ENCODE results near the gene FOXR2. TPM values are rescaled to one million over a fixed set of nuclear protein-coding genes. Genes with fewer than 3 reads are reported as not detected.

Gene FOXR2
- total RNA-seq, 2 experiments from 2014 or later = not detected

- Mint-ChIP-seq H3K36me3 (ENCODE audit: low read depth) (no peaks in the 10 kb centered on the region), H3K4me1 (ENCODE audit: low read depth) (no peaks in the 10 kb centered on the region), H3K27ac (no peak overlapping the region), H3K9me3 (peaks cover 4% of the 10 kb centered on the region), H3K27me3 (no peaks in the 10 kb centered on the region), H3K4me3 (no peak overlapping the region)
- Histone ChIP-seq H3K4me3 (ENCODE audit: low read length) (no peak overlapping the region), H3K4me1 (ENCODE audit: insufficient read depth, low read length) (no peaks in the 10 kb centered on the region), H3K9me3 (ENCODE audit: control insufficient read depth in 1 of 2, insufficient read depth in 1 of 2, low read length in 2 of 2) (no peaks in the 10 kb centered on the region), H3K36me3 (ENCODE audit: insufficient read depth, low read length) (no peaks in the 10 kb centered on the region), H3K27me3 (ENCODE audit: control insufficient read depth in 1 of 2, insufficient read depth in 2 of 2, low read length in 2 of 2) (no peaks in the 10 kb centered on the region), H3K27ac (ENCODE audit: low read depth in 1 of 2, low read length in 2 of 2) (no peak overlapping the region)
- ChIA-PET POLR2A (no interaction called here), CTCF (no interaction called here)
- ATAC-seq (ENCODE audit: poor library complexity) (no peak), DNase-seq (no peak)
- no peak for TF ChIP-seq CTCF (IDR thresholded peaks at IDR 0.05)
- intact Hi-C loops (cut with DNase I, micrococcal nuclease) = no loop called here
Measured at GRCh38 chrX:55593296-55593695, 29.9 kb upstream of the FOXR2 start.

- Mint-ChIP-seq H3K36me3 (ENCODE audit: low read depth) (no peaks in the 10 kb centered on the region), H3K9me3 (peaks cover 4% of the 10 kb centered on the region), H3K4me3 (no peak overlapping the region), H3K4me1 (ENCODE audit: low read depth) (no peaks in the 10 kb centered on the region), H3K27ac (no peak overlapping the region), H3K27me3 (no peaks in the 10 kb centered on the region)
- Histone ChIP-seq H3K27ac (ENCODE audit: low read depth in 1 of 2, low read length in 2 of 2) (no peak overlapping the region), H3K4me3 (ENCODE audit: low read length) (no peak overlapping the region), H3K36me3 (ENCODE audit: insufficient read depth, low read length) (no peaks in the 10 kb centered on the region), H3K4me1 (ENCODE audit: insufficient read depth, low read length) (no peaks in the 10 kb centered on the region), H3K9me3 (ENCODE audit: control insufficient read depth in 1 of 2, insufficient read depth in 1 of 2, low read length in 2 of 2) (no peaks in the 10 kb centered on the region), H3K27me3 (ENCODE audit: control insufficient read depth in 1 of 2, insufficient read depth in 2 of 2, low read length in 2 of 2) (no peaks in the 10 kb centered on the region)
- DNase-seq = no peak
- ChIA-PET CTCF (no interaction called here), POLR2A (no interaction called here)
- no peak for TF ChIP-seq CTCF (IDR thresholded peaks at IDR 0.05)
- intact Hi-C loops (cut with DNase I, micrococcal nuclease) = no loop called here
- ATAC-seq (ENCODE audit: poor library complexity) = no peak
Measured at GRCh38 chrX:55593756-55594257, 29.4 kb upstream of the FOXR2 start.

- no peaks in the 10 kb centered on the region for H3K4me1 Mint-ChIP-seq (ENCODE audit: low read depth)
- H3K4me1 ChIP-seq (ENCODE audit: insufficient read depth, low read length) = no peaks in the 10 kb centered on the region
- peaks cover 2% of the 10 kb centered on the region for H3K9me3 Mint-ChIP-seq
Measured at GRCh38 chrX:55598333-55598732, 24.9 kb upstream of the FOXR2 start.

More at GRCh38 chrX:55598333-55598732, 24.9 kb upstream of the FOXR2 start:
- intact Hi-C loops (cut with DNase I, micrococcal nuclease) = no loop called here
- H3K4me3 ChIP-seq (ENCODE audit: low read length) = no peak overlapping the region
- no peak overlapping the region for H3K27ac ChIP-seq (ENCODE audit: low read depth in 1 of 2, low read length in 2 of 2)
- H3K27me3 Mint-ChIP-seq = no peaks in the 10 kb centered on the region
- H3K9me3 ChIP-seq (ENCODE audit: control insufficient read depth in 1 of 2, insufficient read depth in 1 of 2, low read length in 2 of 2) = no peaks in the 10 kb centered on the region
- H3K4me3 Mint-ChIP-seq = no peak overlapping the region
- H3K27me3 ChIP-seq (ENCODE audit: control insufficient read depth in 1 of 2, insufficient read depth in 2 of 2, low read length in 2 of 2) = no peaks in the 10 kb centered on the region
- DNase-seq = no peak
- H3K36me3 Mint-ChIP-seq (ENCODE audit: low read depth) = no peaks in the 10 kb centered on the region
- POLR2A ChIA-PET = no interaction called here
- TF ChIP-seq CTCF (IDR thresholded peaks at IDR 0.05) = no peak
- no peaks in the 10 kb centered on the region for H3K36me3 ChIP-seq (ENCODE audit: insufficient read depth, low read length)
- CTCF ChIA-PET = no interaction called here
- no peak for ATAC-seq (ENCODE audit: poor library complexity)
- H3K27ac Mint-ChIP-seq = no peak overlapping the region

Measured in CD4-positive, alpha-beta T cell (primary cell).